ENCODE measurements around the gene RINL.
"Not testable (repeated sequence)": the region's sequence is repeated elsewhere in the genome, so short reads cannot be mapped to it uniquely, and the experiment has no call there.

RINL gene

GRCh38 chr19:38894968-38895367, 16.9 kb upstream of the RINL start:
- no peak for DNase-seq (ENCODE audit: low read depth)
- no peak overlapping the region for H3K4me3 ChIP-seq (ENCODE audit: low read length)
- TF ChIP-seq CTCF (conservative IDR thresholded peaks at IDR 0.05; ENCODE audit: low read depth, low read length), result no peak

- no peak for DNase-seq (ENCODE audit: low read depth)
- TF ChIP-seq CTCF (conservative IDR thresholded peaks at IDR 0.05; ENCODE audit: low read depth, low read length), result no peak
- no peak overlapping the region for H3K4me3 ChIP-seq (ENCODE audit: low read length)
Measured at GRCh38 chr19:38893341-38893771, 15.3 kb upstream of the RINL start.

GRCh38 chr19:38892841-38893240, 14.8 kb upstream of the RINL start:
- no peak overlapping the region for H3K4me3 ChIP-seq (ENCODE audit: low read length)
- DNase-seq (ENCODE audit: low read depth), result no peak
- no peak for TF ChIP-seq CTCF (conservative IDR thresholded peaks at IDR 0.05; ENCODE audit: low read depth, low read length)

- no peak for DNase-seq (ENCODE audit: low read depth)
- H3K4me3 ChIP-seq (ENCODE audit: low read length), result no peak overlapping the region
Measured at GRCh38 chr19:38891771-38892170, 13.7 kb upstream of the RINL start.

GRCh38 chr19:38890686-38891085, 12.6 kb upstream of the RINL start:
- TF ChIP-seq CTCF (conservative IDR thresholded peaks at IDR 0.05; ENCODE audit: low read depth, low read length), result no peak
- no peak for DNase-seq (ENCODE audit: low read depth)
- H3K4me3 ChIP-seq (ENCODE audit: low read length), result no peak overlapping the region

More at GRCh38 chr19:38891771-38892170, 13.7 kb upstream of the RINL start:
- no peak for TF ChIP-seq CTCF (conservative IDR thresholded peaks at IDR 0.05; ENCODE audit: low read depth, low read length)

GRCh38 chr19:38889803-38890202, 11.7 kb upstream of the RINL start:
- TF ChIP-seq CTCF (conservative IDR thresholded peaks at IDR 0.05; ENCODE audit: low read depth, low read length), result no peak
- H3K4me3 ChIP-seq (ENCODE audit: low read length), result no peak overlapping the region
- no peak for DNase-seq (ENCODE audit: low read depth)

GRCh38 chr19:38888876-38889275, 10.8 kb upstream of the RINL start:
- DNase-seq (ENCODE audit: low read depth), result no peak
- no peak overlapping the region for H3K4me3 ChIP-seq (ENCODE audit: low read length)
- TF ChIP-seq CTCF (conservative IDR thresholded peaks at IDR 0.05; ENCODE audit: low read depth, low read length), result no peak

- not testable (repeated sequence) for H3K4me3 ChIP-seq (ENCODE audit: low read length); DNase-seq (ENCODE audit: low read depth)
Measured at GRCh38 chr19:38884691-38885090, 6.6 kb upstream of the RINL start.
